ENCODE data around the gene SMG9.

SMG9 gene

DNA sequence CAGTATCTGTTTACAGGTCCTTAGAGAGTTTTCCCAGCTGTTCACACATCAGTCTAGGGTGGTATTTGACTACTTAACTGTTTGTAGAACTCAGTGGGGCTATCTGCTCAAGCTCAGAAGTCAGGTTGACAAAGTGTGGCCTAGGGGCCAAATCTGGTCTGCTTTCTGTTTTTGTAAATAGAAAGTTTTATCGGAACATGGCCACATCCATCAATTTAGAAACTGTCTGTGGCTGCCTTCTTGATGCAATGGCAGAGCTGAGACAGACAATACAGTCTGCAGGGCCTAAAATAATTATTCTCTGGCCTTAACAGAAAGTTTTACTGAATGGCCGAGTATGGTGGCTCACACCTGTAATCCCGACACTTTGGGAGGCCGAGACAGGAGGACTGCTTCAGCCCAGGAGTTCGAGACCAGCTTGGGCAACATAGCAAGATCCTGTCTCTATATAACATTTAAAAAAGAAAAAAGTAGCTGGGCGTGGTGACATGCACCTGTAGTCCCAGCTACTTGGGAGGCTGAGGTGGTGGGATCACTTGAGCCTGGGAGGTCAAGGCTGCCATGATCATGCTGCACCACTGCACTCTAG lies 2.4 kb downstream of the SMG9 start:
- DNase-seq (ENCODE audit: low read depth in 2 of 2) = no peak

DNA sequence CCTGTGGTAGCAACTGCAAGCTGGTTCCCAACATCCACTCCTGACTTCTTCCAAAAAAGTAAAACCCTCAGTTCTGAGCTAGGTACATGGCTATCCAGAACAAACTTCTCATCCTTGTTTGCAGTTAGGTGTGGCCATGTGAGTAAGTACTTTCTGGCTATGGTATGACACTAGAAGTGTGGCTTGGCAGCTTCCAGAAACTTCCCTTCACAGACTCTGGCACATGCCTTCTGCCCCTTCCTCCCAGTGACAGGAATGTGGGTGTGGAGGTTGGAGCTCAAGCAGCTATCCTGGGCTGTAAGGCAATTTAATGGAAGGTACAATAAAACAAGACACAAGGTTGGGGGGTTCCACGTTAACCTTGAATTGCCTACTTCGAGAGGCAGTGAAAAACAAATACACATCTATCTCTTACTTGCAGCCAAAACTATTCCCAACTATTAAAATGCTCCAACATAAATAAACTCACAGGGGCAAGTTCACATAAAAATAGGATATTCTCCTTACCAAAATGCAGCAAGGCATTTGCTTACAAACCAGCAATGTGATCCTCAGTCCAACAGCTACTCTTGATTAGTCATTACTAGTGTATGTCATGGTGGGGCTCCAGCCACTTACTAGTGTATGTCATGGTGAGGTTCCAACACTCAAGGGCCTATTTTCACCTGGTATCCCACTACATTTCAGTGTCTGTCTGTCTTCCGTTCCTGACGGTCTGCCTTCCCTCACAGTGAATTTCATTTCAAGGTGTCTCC lies 3.1 kb downstream of the SMG9 start:
- DNase-seq (ENCODE audit: low read depth in 2 of 2) = no peak

DNA sequence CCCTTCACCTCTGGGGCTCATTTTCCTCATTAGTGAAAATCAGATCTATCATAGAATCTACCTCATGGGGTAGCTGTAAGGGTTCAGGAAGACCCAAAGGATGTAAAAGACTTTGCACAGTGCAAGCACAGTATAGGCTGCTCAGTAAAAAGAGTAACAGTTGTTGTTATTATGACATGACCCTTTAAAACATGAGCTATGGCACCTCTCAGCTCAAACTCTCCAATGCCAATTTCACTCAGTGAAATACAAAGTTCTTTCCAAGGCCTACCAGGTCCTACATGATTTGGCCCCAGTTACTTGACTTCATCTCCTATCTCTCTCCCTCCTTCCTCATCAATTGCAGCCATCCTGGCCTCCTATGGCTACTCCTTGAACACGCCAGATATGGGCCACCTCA lies 4.9 kb downstream of the SMG9 start:
- no peak for DNase-seq (ENCODE audit: low read depth in 2 of 2)

DNA sequence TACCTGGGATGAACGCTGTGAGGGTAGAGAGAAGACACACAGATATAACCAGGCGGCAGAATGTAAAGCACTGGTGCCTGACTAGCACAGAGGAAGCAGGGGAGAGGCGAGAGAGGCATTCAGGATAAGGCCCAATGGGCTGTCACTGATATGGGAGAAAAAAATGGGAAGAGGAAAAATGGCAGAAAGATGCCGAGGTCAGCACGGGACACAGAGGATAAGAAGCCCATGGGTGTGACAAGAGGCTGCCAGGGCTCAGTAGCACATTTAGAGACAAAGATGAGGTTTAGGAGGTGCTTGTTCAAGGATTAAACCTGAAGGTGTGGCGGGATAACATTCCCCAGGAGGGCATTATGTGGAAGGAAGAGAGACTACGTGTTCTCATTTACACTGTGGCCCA lies 5.6 kb downstream of the SMG9 start:
- DNase-seq (ENCODE audit: low read depth in 2 of 2) = no peak

DNA sequence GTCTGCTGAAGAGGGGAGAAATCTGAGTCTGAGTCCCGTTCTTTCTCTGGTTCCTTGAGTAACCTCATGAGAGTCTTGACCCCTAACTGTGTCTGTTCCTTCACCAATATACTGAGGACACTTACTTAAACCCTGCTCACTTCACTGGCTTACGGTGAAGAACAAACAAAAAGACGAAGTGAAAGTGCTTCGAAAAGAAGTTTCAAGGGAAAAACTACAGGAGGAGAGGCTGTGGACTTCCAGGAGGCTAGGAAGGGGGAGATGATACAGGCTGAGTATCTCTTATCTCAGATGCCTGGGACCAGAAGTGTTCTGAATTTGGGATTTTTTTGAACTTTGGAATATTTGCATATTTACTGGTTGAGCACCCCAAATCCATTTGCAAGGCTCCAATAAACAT lies 6.1 kb downstream of the SMG9 start:
- no peak for DNase-seq (ENCODE audit: low read depth in 2 of 2)

DNA sequence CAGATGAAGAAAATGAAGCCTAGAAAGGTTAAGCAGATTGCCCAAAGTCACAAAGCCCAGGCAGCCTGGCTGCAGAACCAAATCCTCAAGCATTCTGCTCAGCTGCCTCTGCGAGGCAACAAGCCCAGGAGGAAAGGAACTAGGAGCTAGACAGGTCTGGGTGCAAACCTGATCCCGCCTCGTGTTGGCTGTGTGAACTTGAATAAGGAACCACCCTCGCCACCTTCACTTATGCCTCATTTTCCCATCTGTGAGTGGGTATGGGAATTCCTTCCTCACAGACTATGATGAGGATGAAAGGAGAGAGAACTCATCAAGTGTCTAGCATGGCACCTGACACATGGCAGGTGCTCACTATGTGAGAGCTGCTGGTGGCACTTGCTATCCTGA lies 6.6 kb downstream of the SMG9 start:
- DNase-seq (ENCODE audit: low read depth in 2 of 2) = no peak

DNA sequence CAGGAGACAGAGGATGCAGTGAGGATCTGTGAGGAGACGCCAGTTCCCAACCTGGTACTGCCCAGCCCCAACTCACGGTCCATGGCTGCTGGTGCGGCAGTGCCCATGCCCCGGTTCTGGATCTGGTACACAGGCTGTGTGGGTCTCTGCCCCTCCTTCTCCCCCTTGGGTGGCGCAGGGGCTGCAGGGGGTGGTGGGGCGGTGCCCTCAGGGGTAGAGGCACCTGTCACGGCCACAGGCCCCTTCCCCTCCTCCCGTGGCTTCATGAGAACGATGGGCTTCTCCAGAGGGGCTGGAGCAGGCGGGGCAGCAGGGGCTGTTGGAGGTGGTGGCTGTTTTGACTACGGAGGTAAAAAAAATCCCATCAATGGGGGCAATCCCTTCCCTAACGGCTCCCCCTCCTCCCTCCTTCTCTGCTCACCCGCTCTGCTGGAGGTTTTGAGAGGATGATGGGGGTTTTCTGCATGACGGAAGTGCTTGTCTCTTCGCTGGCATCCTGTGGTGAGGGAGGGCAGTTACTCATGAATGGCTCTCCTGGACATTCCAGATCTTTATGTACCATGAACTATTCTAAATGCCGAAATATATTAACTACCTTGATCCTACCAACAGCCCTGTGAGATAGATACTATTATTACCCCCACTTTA lies 7.1 kb downstream of the SMG9 start:
- DNase-seq (ENCODE audit: low read depth in 2 of 2) = no peak

DNA sequence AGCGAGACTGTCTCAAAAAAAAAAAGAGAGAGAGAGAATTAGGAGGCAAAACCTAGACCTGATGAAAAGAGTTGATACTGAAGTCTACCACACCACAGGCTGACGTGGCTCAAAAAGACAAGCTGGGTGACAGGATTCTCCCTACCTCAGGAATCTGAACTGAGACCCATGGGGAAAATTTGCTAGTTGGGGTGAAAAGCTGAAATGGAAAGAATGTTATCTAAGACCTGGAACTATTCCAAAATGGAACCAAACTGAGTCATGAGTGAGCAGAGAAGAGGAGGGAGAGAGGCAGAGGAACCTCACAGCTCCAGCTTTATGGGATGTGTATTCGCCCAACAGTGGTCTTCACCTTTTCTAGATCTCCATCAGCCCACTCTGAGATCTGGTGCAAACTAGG lies 11.7 kb downstream of the SMG9 start:
- DNase-seq (ENCODE audit: low read depth in 2 of 2) = no peak

DNA sequence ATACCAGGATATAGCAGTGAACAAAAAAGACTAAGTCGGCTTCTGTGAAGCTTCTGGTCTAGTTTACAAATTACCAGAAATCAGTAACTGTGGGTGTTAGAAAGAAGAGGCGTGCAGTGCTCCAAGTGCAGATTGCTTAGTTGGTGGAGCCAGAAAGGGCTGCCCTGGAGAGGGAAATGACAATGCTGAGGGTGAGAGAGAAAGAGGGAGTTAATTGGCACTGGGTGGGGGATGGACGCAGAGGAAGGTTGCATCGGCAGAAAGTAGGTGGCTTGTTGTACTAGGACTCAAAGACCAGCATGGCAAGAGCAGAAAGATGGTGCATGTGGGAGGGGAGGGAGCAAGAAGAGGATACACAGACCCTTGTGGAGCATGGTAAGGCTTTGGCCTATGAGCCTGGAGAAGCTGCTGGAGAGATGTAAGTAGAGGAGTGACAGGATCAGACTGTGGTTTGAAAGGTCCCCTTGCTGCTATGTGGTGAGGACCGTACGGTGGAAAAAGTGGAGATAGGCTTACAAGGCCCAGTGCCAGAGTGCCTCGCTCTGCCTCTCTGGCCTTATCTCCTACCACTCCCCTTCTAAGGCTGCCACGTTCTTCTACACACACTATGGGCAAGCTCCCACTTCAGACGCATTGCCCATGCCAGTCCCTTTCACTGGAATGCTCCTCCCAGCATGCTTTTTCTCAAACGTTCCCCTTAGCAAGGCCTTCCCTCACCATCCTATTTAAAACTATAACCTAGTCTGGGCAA lies 13.5 kb downstream of the SMG9 start:
- no peak for DNase-seq (ENCODE audit: low read depth in 2 of 2)

DNA sequence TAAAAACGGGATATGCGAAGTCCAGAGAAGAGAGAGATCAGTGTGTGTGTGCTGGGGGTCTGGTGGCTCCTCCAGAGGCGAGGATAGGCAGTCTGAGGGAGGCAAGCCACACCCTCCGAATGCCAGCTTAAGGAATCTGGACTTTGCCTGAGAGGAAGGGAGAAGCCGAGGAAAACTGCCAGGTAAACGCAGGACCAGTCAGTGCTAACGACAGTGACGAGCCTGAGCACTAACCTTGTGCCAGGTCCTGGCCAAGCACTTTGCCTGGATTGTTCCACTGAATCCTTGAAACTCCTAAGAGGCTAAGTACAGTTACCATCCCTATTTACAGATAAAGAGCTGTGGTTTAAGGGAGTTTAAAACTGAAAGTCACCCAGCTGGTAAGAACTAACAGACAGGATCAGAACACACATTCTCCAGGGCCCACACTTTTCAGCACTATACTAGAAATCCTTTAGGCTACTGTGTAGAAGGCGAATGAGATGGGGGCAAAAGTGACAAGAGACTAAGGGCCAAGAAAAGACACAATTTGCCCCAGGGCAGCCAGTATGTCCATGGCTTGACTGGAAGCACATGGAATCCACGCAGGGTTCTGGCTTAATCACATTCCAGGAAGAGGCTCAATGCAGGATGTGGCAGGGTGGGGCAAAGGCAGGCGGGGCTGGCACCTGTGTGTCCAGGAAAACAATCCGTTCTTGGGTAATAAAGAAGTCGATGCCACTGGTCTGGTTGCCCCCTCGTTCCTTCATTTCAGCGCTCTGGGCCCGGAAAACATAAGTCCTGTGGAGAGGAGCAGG lies 15.1 kb downstream of the SMG9 start:
- DNase-seq (ENCODE audit: low read depth in 2 of 2) = no peak

DNA sequence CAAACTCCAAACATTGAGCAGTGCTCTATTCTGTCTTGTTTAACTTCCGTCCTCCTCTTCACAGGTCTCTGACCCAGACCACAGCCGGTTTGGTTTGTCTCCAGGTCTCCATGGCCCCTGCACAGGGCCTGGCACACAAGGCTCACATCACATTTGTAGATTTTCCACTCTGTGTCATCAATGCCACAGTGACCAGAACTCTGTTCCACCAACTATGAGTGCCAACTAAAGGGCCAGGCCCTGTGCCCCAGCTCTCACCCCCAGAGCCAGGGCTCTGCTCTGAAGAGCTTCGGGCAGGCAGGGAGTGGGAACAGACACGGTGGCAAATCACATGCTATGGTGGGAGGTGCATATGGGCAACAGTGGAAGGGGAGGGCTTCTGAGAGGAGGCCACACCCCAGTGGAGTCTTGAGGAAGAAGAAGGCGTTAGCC lies 16.0 kb downstream of the SMG9 start:
- DNase-seq (ENCODE audit: low read depth in 2 of 2) = no peak

DNA sequence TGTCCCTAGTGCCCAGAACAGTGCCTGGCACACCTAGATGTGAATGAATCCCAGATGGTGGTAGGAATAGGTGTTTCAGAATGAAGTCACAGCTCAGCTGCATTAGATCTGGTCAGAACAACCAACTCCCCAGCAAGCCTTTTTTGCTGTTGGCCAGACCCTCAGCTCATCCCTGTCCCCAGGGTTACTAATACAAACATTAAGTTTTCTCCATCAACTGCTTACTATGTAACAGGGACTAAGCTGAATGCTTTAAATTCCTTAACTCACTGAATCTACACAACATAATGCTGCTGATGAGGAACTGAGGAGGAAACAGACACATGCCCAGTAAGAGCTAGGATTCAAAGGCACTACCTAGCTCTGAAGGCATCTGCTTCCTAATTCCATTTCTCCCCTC lies 18.8 kb downstream of the SMG9 start:
- no peak for DNase-seq (ENCODE audit: low read depth in 2 of 2)

DNA sequence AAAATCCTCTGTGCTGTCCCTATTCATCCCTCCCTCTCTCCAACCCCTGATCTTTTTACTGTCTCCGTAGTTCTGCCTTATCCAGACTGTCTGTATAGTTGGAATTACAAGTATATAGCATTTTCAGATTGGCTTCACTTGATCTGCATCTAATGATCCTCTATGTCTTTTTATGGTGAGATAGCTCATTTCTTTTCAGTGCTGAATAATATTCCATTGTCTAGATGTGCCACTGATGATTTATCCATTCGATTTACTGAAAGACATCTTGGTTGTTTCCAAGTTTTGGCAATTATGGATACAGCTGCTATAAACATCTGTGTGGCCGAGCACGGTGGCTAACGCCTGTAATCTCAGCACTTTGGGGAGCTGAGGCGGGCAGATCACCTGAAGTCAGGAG lies 19.7 kb downstream of the SMG9 start:
- no peak for DNase-seq (ENCODE audit: low read depth in 2 of 2)

DNA sequence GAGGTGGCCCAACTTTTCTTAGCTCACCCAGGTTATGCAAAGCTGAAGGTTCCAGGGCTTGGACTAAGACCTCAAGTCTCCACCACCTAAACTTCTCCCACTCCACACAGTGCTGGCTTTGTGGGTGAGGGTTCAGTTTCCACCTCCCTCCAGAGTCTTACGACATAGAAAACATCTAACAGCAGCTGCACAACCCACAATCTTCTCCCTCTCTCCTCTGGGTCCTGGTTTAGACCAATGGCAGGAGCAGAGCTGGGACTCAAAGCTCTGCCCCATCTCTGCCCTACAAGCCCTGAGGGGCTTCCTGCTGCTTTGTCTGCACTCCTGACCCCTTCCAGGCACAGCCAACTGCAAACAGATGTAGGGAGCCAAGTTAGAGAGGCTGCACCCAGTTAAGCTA lies 22.9 kb downstream of the SMG9 start:
- DNase-seq (ENCODE audit: low read depth in 2 of 2) = no peak

DNA sequence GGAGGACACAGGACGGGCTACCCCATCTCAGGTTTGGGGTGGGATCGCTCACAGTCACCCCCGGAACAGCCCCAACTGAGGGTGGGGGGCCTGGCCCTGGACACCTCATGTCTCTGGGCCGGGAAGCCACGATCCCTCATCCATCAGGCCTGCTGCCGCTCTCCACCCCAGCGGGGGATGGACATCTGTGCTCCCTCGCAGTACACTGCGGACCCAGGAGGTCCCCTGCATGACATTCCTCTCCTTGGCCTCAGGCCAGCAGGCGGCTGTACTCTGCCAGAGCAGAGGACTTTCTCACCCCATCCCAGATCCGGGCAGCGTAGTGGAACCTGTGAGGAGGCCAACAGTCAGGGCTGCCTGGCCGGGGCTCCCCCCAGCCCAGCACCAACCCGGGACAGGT lies 23.4 kb downstream of the SMG9 start:
- no peak for DNase-seq (ENCODE audit: low read depth in 2 of 2)

DNA sequence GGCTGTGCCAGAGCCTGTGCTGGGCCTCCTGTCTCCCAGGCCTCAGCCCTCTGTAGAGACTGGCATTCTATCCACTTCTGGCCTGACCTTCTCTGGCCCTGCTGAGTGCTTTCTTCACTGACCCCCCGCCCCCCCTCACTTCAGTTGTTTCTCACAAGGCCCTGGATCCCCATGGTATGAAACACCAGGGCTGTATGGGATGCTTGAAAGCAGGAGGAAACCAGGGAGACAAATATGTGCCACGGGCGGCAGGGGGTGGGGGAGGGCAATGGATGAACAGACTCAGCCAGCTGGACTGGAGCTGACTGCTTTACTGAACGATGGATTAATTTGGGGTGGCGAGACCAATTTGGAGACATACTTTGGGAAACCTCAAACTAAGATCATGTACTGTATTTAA lies 24.8 kb downstream of the SMG9 start:
- DNase-seq (ENCODE audit: low read depth in 2 of 2) = no peak

DNA sequence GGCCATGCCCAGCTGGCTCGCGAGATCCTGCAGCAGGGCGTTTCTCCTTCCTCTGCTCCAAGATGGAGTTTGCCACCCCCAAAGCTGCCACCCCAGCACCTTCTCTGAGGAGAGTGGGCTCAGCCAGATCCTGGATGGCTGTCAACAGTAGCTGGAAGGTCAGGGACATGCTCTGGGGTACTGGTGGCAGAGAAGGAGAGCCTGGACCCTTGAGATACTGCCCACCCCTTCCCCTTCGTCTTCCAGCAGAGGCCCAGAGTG lies 27.2 kb downstream of the SMG9 start:
- no peak for DNase-seq (ENCODE audit: low read depth in 2 of 2)

DNA sequence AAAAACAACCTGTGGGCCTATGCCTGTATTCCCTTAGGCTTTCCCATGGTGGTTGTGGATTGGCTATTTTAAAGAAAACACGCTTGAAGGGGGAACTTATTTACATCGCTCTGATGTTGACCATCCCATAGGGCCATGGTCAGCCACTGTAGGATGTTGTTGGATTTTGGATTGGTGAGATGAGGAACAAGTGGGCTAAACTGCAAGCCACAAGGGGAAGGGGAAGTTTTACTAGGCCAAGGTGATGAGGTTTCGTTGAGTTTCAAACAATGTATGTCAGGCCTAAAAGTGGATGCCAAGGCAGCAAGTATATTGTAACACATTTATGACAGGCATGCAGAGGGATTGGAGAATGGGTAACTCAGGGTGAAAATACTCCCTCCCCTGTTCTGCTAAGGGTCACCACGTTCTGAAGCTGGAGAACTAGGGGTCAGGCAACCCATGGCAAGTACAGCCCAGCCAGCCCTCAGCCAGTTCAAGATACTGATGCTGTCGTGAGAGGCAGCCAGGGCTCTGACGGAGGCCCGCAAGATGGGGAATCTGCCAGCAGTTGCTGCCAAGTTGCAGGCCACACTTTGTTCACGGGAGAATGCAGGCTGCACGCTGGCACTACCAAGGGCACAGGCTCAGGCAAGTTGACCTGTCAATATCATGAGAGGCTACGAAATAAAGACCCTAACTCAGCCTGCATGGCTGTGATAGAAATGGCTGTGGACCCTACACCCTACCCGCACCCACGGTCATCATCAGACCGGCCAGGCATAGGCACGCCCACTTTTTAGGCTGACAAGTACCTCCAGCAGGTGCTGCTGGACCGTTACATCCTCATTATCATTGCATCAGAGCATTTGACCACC lies 27.8 kb downstream of the SMG9 start:
- DNase-seq (ENCODE audit: low read depth in 2 of 2) = no peak

DNA sequence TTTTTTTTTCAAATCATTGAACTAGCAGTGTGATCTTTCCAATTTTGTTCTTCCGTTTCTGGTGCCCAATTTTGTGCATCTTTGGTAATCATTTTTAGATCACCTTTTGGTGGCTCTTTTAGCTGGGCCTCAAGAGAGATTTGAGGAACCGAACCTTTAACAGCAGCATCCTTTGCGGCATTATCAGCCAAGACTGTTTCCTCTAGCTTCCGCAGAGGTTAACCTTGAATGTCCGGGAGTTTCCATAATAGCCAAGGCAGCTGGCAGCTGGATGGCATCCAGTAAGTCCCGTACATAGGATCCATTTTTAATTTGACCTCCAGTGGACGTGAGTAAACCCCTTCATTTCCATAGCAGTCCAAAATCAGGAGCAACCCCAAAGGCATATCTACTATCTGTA lies 29.3 kb downstream of the SMG9 start:
- DNase-seq (ENCODE audit: low read depth in 2 of 2) = no peak

DNA sequence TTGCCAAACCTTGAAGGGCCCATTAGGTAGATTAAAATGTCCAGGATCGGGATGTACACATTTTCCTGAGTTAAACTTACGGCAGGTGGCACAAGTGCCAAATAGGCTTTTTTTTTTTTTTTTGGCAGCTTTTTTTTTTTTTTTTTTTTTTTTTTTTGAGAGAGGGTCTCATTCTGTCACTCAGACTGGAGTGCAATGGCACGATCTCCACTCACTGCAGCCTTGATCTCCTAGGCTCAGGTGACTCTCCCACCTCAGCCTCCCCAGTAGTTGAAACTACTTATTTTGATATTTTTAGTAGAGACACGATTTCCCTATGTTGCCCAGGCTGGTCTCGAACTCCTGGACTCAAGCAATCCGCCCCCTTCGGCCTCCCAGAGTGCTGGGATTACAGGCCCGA lies 29.9 kb downstream of the SMG9 start:
- DNase-seq (ENCODE audit: low read depth in 2 of 2) = no peak

DNA sequence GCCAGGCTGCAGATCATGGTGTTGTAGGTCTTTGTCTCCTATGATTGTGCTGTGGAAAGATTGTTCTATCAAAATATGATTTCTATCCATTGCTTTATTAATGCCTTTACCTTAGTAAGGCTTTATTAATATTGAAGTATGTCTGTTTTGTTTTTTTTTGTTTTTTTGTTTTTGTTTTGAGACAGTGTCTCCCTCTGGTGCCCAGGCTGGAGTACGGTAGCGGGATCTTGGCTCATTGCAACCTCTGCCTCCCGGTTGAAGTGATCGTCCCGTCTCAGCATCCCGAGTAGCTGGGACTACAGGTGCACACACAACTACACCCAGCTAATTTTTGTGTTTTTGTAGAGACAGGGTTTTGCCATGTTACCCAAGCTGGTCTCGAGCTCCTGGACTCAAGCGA lies 31.2 kb downstream of the SMG9 start:
- DNase-seq (ENCODE audit: low read depth in 2 of 2) = no peak
